ENCODE results near the gene APOBR.
"Not testable (repeated sequence)": the region's sequence is repeated elsewhere in the genome, so short reads cannot be mapped to it uniquely, and the experiment has no call there.

Gene APOBR

GRCh38 chr16:28494121-28494851 is at the start of gene APOBR:
TSS of gene APOBR (plus strand) at chr16:28494643. CDS start at chr16:28494682, 39 bp downstream.
- DNase-seq = peak in 2 of 10 donors; percentile 8 to 75
- intact Hi-C loops (cut with DNase I) = loop anchor here (10.0 kb wide), 1 partner anchor 61 kb away; the partner anchor contains the start of gene SGF29

- DNase-seq; intact Hi-C loops (cut with DNase I): not testable (repeated sequence)
Measured at GRCh38 chr16:28446388-28446787, 48.1 kb upstream of the APOBR start.

DNA sequence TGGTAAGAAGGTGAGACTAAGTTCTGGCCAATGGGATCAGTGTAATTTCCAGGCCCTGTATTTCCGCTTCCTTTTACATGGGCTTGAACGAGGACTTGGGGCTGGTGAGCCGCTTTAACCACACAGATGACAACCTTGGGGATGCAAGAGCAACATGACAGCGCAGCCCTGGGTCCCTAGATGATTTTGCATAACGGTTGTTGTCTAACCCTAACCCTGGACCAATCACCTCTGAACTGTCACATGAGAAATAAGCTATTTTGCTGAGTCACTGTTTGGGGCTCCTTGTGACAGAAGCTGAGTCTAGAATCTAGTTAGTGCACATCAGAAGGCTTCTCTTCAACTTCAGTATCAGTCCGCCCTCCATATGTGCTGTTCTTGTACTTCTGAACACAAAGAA is 47.4 kb upstream of the APOBR start:
- DNase-seq; intact Hi-C loops (cut with DNase I): not testable (repeated sequence)

GRCh38 chr16:28473714-28474265 is 20.7 kb upstream of the APOBR start:
- DNase-seq = peak in 2 of 10 donors; percentile 25 to 26
- intact Hi-C loops (cut with DNase I) = no loop called here

GRCh38 chr16:28475221-28475620 is 19.2 kb upstream of the APOBR start:
- DNase-seq = no peak
- intact Hi-C loops (cut with DNase I) = no loop called here

DNA sequence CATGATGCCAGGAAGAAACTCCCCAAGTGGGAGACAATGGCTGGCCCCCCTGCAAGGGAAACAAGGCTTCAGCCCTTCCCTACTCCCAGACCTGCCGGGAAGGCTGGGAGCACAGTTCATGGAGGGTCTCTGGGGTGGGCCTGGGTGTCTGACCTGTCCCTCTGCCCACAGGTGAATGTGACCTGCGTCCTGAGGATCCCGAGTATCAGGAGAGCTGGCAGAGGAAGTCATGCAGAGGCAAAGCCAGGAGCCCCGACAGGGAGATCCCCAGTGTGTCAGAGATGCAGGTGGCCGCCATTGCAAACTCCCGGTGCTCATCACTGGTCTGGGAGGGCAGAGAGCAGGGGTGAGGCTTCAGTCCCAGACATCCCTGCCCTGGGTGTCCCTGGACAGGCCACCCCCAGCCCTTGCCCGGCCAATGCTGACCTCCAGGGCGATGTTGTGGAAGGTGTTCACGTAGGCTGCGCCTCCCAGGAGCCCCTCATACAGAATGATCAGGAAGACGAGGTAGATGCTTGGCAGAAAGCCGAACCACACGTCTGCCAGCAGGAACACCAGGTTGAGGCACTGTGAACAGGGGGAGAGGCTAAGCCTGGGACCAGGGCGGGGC is 17.0 kb upstream of the APOBR start:
- intact Hi-C loops (cut with DNase I) = no loop called here
- peak in 4 of 10 donors; percentile 6 to 61 (median 49) for DNase-seq

DNA sequence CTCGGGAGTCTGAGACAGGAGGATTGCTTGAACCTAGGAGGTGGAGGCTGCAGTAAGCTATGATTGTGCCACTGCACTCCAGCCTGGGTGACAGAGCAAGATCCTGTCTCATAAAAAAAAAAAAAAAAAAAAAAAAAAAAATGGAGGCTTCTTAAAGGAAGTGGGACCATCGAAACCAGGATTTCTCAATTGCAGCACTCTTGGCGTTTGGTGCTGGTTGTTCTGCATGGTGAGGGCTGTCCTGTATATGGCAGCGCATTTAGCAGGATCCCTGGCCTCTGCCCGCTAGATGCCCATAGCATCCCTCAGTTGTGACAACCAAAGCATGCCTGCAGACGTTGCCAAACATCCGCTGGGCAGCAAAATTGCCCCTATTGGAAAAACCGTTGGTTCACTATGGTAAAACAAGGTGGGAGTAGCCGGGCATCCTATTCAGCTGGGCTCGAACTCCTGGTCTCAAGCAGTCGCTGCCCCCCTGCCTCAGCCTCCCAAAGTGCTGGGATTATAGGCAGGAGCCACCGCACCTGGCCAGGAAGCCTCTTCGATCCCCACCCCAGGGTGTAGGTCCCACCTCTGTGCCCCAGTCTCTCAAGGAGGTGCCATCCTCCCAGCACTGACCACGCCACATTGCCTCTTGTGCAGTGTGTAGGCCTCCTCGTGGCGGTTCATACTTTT is 15.8 kb upstream of the APOBR start:
- intact Hi-C loops (cut with DNase I) = no loop called here
- DNase-seq = peak in 2 of 10 donors; percentile 35 to 43

DNA sequence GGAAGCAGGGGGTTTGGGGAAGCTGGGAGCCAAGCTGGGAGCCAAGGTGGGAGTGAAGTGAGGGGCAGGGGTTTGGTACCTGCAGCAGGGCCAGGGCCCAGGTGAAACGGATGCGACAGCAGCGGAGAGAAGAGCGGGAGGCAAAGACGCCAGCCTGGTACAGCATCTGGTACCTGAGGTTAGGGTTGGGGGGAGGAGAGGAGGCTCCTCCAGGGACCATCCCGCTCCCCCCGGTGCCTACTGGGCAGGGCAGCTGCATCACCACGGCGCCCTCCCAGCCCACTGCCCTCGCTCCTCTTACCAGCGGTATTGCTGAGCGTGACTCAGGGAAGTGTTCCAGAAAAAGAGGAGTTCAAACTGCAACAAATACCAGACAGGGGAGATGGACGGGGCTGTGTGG is 12.4 kb upstream of the APOBR start:
- DNase-seq = peak in 2 of 10 donors; percentile 55 to 73
- intact Hi-C loops (cut with DNase I) = no loop called here

DNA sequence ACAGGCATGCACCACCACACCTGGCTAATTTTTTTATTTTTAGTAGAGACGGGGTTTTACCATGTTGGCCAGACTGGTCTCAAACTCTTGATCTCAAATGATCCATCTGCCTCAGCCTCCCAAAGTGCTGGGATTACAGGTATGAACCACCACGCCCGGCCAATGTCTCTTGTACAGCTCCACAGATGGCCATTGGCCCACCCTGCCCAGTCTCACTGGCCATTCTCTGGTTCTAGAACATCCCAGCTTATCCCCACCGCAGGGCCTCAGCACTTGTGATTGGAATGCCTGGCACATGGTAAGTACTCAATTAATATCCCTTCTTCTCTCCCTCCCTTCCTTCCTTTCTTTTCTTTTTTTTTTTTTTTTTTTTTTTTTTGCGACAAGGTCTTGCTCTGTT is 11.1 kb upstream of the APOBR start:
- intact Hi-C loops (cut with DNase I) = not testable (repeated sequence)
- peak in 2 of 10 donors; percentile 31 to 42 for DNase-seq

GRCh38 chr16:28486266-28486665 is 8.2 kb upstream of the APOBR start:
- intact Hi-C loops (cut with DNase I) = no loop called here
- peak in 3 of 10 donors; percentile 2 to 62 (median 60) for DNase-seq

DNA sequence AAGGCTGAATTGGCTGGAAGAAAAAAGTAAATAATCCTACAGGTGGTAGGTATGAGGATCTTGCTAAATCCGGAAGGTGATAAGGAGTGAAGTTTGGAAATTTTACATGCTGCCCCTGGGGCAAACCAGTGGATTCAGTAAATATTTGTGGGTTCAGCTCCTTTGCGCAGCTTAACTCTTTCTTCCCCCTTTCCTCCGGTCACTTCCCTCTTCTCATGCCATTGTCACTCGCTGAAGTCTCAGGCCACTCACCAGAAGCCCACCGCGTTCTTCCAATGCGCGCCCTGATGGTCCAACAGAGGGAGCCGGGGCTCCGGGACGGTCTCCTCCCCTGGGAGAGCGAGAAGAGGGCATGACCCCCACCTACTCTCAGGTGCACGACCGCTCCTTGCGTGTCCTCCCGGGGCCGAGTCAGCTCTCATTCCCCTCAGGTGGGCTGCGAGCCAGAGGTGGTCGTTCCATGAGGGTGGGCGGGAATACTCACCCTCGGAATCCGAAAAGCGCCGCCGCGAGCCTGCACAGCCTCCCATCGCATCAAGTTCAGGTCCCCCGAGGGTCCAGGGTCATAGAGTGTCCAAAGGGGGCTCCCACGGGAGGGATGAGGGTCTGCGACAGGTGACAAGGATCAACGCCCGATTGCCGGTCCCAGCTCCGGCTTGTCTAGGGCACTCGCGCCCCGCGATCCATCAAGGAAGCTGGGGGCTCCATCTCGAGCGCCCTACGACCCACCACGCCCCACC is 3.0 kb upstream of the APOBR start:
- peak in 7 of 10 donors; percentile 12 to 89 (median 21) for DNase-seq
- intact Hi-C loops (cut with DNase I) = loop anchor here (10.0 kb wide), 1 partner anchor 63 kb away; the partner anchor contains the start of gene SGF29

DNA sequence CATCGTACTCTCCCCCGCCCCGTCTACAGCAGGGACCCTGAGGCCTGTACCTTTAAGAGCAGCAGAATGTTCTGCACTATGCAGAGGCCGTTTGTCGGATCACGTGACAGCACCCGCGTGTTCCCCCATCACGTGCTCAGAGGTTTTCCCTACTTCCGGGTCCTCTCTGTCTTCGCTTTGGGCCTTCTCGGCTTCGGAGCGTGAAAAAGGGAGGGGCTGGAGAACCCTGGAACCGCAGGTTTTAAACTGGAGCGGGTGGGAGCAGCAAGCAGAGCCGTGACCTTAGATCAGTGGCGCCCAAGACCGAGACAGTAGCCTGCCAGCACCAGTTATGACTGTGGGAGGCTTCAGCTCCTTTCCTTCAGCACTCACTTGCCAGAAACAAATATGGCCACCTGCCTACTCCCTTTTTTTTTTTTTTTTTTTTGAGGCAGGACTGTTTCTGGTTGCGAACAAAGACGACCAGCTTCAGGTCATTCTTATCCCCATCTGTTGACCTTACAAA is 2.4 kb upstream of the APOBR start, which contains the start of gene CLN3:
TSS of gene CLN3 (minus strand) at position 105 of the 505 bp plus-strand sequence. CDS start 315 bp downstream, outside the sequence.
- intact Hi-C loops (cut with DNase I) = loop anchor here (10.0 kb wide), 1 partner anchor 63 kb away; the partner anchor contains the start of gene SGF29

DNA sequence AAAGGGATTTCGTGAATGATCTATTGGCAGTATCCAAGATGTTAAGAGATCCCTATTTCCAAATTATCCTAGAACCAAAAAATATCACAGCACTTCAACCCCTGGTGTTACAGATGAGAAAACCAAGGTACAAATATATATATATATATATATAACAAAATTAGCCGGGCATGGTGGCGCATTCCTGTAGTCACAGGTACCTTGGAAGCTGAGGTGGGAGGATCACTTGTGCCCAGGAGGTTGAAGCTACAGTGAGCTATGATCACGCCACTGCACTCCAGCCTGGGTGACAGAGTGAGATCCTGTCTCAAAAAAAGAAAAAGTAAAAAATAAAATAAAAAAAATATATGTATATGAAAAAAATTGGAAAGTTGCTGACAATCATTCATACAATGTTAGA is 1.9 kb upstream of the APOBR start:
- intact Hi-C loops (cut with DNase I) = loop anchor here (10.0 kb wide), 1 partner anchor 62 kb away; the partner anchor contains the start of gene SGF29
- DNase-seq = peak in 1 of 10 donors; percentile 59

More for the DNA sequence above, 2.4 kb upstream of the APOBR start, which contains the start of gene CLN3:
- peak; percentile 89 to 99 (median 94) for DNase-seq

GRCh38 chr16:28495098-28495793 is 803 bp downstream of the APOBR start:
- intact Hi-C loops (cut with DNase I) = loop anchor here (10.0 kb wide), 1 partner anchor 60 kb away; the partner anchor contains the start of gene SGF29
- peak in 1 of 10 donors; percentile 52 for DNase-seq

DNA sequence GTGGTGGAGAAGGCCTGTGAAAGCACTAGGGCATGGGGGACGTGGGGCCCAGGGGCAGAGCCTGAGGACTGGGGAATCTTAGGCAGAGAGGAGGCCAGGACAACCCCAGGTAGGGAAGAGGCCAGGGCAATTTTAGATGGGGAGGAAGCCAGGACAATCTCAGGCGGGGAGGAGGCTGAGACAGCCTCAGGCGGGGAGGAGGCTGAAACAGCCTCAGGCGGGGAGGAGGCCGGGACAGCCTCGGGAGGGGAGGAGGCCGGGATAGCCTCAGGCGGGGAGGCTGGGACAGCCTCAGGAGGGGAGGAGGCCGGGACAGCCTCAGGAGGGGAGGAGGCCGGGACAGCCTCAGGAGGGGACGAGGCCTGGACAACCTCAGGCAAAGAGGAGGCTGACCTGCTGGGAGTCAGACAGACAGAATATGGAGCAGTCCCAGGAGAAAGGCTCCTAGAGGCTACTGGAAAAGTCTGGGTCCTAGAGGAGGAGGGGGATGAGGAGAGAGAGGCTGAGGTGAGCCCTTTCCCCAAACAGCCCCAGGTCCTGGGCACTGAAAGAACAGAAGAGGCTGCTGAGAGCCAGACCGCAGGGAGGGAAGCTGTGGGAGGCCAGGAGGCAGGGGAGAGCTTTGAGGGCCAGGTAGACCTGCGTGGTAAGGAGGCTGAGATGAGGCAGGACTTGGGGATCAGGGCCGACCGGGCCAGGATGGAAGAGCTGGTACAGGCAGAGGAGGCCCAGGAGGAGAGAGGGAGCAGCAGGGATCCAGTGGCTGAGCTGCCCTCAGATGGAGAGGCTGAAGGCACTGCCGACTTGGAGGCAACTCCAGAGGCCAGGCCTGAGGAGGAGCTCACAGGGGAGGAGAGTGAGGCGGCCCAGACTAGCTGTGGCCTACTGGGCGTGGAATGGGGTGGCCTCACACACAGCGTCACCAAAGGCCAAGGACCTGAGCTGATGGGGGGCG is 1.6 kb downstream of the APOBR start:
- intact Hi-C loops (cut with DNase I) = loop anchor here (10.0 kb wide), 1 partner anchor 59 kb away; the partner anchor contains the start of gene SGF29
- DNase-seq = peak in 1 of 10 donors; percentile 68

DNA sequence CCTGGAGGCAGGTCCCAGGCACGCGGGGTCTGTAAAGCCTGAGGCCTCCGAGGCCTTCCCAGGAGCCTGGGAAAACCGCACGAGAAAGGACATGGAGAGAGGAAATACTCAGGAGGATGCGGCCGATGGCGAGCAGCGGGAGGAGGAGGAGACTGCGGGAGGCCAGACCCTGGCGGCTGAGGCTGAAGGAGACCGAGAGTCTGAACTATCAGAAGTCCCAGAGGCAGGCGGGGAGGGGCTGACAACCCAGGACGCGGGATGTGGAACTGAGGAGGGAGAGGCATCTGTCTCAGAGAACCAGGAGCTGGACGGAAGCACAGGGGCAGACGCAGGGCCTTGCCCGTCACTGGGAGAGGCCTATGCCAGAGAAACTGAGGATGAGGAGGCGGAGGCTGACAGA is 2.4 kb downstream of the APOBR start:
- intact Hi-C loops (cut with DNase I) = loop anchor here (10.0 kb wide), 1 partner anchor 58 kb away; the partner anchor contains the start of gene SGF29
- DNase-seq = no peak

GRCh38 chr16:28497386-28497785 is 2.9 kb downstream of the APOBR start:
- no peak for DNase-seq
- intact Hi-C loops (cut with DNase I) = loop anchor here (10.0 kb wide), 1 partner anchor 57 kb away; the partner anchor contains the start of gene SGF29

All from posterior cingulate gyrus (tissue), 11 donors.